Mesenchymal stem cell (in vitro differentiated cells and primary cell): ENCODE results near the gene BCAS1.
"Not testable (repeated sequence)": the region's sequence is repeated elsewhere in the genome, so short reads cannot be mapped to it uniquely, and the experiment has no call there.

Experiments
- DNase-seq: peaks from one replicate; pipeline ENCODE4 v3.0.0-alpha.2; 2013
- H2AFZ ChIP-seq: one replicate; pipeline ENCODE4 v1.6.1; 2013; ENCODE audit warnings: low read depth, mild to moderate bottlenecking, control low read depth, inconsistent platforms, low read length, moderate library complexity
- H2AK5ac ChIP-seq: 2 replicates; pipeline ENCODE4 v1.6.1; 2013; ENCODE audit warnings: low read length, moderate library complexity, mild to moderate bottlenecking, inconsistent platforms; ENCODE audit not compliant: severe bottlenecking
- H2BK120ac ChIP-seq: one replicate; pipeline ENCODE4 v1.6.1; 2013; ENCODE audit warnings: low read depth, mild to moderate bottlenecking, inconsistent platforms, low read length, moderate library complexity
- H2BK12ac ChIP-seq, 2 experiments: one replicate each; pipeline ENCODE4 v1.6.1; 2013; ENCODE audit warnings: inconsistent platforms in 2 of 2, low read length in 2 of 2, mild to moderate bottlenecking in 2 of 2, moderate library complexity in 2 of 2, control low read depth in 1 of 2
- H2BK15ac ChIP-seq: one replicate; pipeline ENCODE4 v1.6.1; 2013; ENCODE audit warnings: mild to moderate bottlenecking, low read depth, inconsistent platforms; ENCODE audit not compliant: poor library complexity, severe bottlenecking
- H2BK5ac ChIP-seq: 2 replicates; pipeline ENCODE4 v1.6.1; 2013; ENCODE audit warnings: low read depth, mild to moderate bottlenecking, low read length, control low read depth, inconsistent platforms; ENCODE audit not compliant: poor library complexity, severe bottlenecking
- H3K14ac ChIP-seq, 2 experiments: one replicate each; pipeline ENCODE4 v1.6.1; 2013; ENCODE audit warnings: inconsistent platforms in 2 of 2, low read length in 2 of 2, control low read depth in 1 of 2, mild to moderate bottlenecking in 1 of 2, moderate library complexity in 1 of 2
- H3K18ac ChIP-seq, 2 experiments: one replicate each; pipeline ENCODE4 v1.6.1; 2013; ENCODE audit warnings: inconsistent platforms in 2 of 2, low read length in 2 of 2, control low read depth in 1 of 2, low read depth in 1 of 2, mild to moderate bottlenecking in 1 of 2
- H3K23ac ChIP-seq, 2 experiments: one replicate each; pipeline ENCODE4 v1.6.1; 2013; ENCODE audit warnings: inconsistent platforms in 2 of 2, low read length in 2 of 2, mild to moderate bottlenecking in 2 of 2, moderate library complexity in 2 of 2, control low read depth in 1 of 2
- H3K27ac ChIP-seq: 2 replicates; pipeline ENCODE4 v1.5.1; 2013; ENCODE audit warnings: mild to moderate bottlenecking, moderate library complexity, low read length, control low read depth, inconsistent platforms; ENCODE audit not compliant: poor library complexity, severe bottlenecking
- H3K27me3 ChIP-seq, 2 experiments: 2 replicates each; pipeline versions ENCODE4 v1.6.1 to v1.7.0; 2013; ENCODE audit warnings: low read length in 2 of 2, mild to moderate bottlenecking in 2 of 2, moderate library complexity in 2 of 2, control low read depth in 1 of 2, inconsistent platforms in 1 of 2; ENCODE audit not compliant: control insufficient read depth in 1 of 2, insufficient read depth in 1 of 2
- H3K36me3 ChIP-seq, 2 experiments: 2 replicates each; pipeline versions ENCODE4 v1.6.1 to v1.7.0; 2013; ENCODE audit warnings: low read length in 2 of 2, control low read depth in 1 of 2, inconsistent platforms in 1 of 2, low read depth in 1 of 2, mild to moderate bottlenecking in 1 of 2; ENCODE audit not compliant: insufficient read depth in 2 of 2, control insufficient read depth in 1 of 2
- H3K4ac ChIP-seq, 2 experiments: one replicate each; pipeline ENCODE4 v1.6.1; 2013; ENCODE audit warnings: inconsistent platforms in 2 of 2, low read length in 2 of 2, mild to moderate bottlenecking in 2 of 2, moderate library complexity in 2 of 2, control low read depth in 1 of 2, low read depth in 1 of 2
- H3K4me1 ChIP-seq: 2 replicates; pipeline ENCODE4 v1.6.1; 2013; ENCODE audit warnings: low read depth, low read length, control low read depth; ENCODE audit not compliant: control insufficient read depth, insufficient read depth
- H3K4me2 ChIP-seq: 2 replicates; pipeline ENCODE4 v1.6.1; 2013; ENCODE audit warnings: low read length, mild to moderate bottlenecking, inconsistent platforms; ENCODE audit not compliant: poor library complexity, severe bottlenecking
- H3K4me3 ChIP-seq, 2 experiments: 2 replicates each; pipeline versions ENCODE4 v1.5.1 to v1.7.0; 2013; ENCODE audit warnings: low read length in 2 of 2, mild to moderate bottlenecking in 2 of 2, control low read depth in 1 of 2, low read depth in 1 of 2; ENCODE audit not compliant: insufficient read depth in 1 of 2
- H3K79me1 ChIP-seq: replicated peaks from 2 replicates; pipeline ENCODE4 v1.6.1; 2013; ENCODE audit warnings: mild to moderate bottlenecking, control low read depth, low read length, inconsistent platforms; ENCODE audit not compliant: poor library complexity, severe bottlenecking
- H3K9ac ChIP-seq: 2 replicates; pipeline ENCODE4 v1.7.0; 2013; ENCODE audit warnings: mild to moderate bottlenecking, low read length, moderate library complexity
- H3K9me3 ChIP-seq: 2 replicates; pipeline ENCODE4 v1.7.0; 2013; ENCODE audit warnings: mild to moderate bottlenecking, low read length; ENCODE audit not compliant: control insufficient read depth
- H4K8ac ChIP-seq: one replicate; pipeline ENCODE4 v1.6.1; 2013; ENCODE audit warnings: inconsistent platforms, mild to moderate bottlenecking, low read length, moderate library complexity
- H4K91ac ChIP-seq: one replicate; pipeline ENCODE4 v1.6.1; 2013; ENCODE audit warnings: mild to moderate bottlenecking, low read length, inconsistent platforms
- WGBS: methylation state at CpG from one replicate; pipeline ENCODE4 v1.1.7; 2013; ENCODE audit warnings: mixed read lengths; 5-methylcytosine and 5-hydroxymethylcytosine counted together

BCAS1 gene

GRCh38 chr20:53977391-53977790 lies 93.0 kb downstream of the BCAS1 start:
- H3K27me3 ChIP-seq, result no peaks in the 10 kb centered on the region
- H3K23ac ChIP-seq, result no peak overlapping the region
- no peak overlapping the region for H2BK5ac ChIP-seq
- H3K4me1 ChIP-seq, result no peaks in the 10 kb centered on the region
- no peak overlapping the region for H2BK15ac ChIP-seq
- H3K4me3 ChIP-seq, result no peak overlapping the region
- H3K36me3 ChIP-seq, result no peaks in the 10 kb centered on the region
- H2BK12ac ChIP-seq, result no peak overlapping the region
- no peak for DNase-seq
- H3K27ac ChIP-seq, result no peak overlapping the region
- H2BK120ac ChIP-seq, result no peak overlapping the region
- 40% methylated on average over 1 of the region's 1 CpG for WGBS
- peaks cover 36% of the 10 kb centered on the region for H3K9me3 ChIP-seq
- no peaks in the 10 kb centered on the region for H3K79me1 ChIP-seq
- no peak overlapping the region for H3K18ac ChIP-seq
- H3K4ac ChIP-seq, result no peak overlapping the region
- no peak overlapping the region for H4K91ac ChIP-seq
- no peak overlapping the region for H3K14ac ChIP-seq
- no peak overlapping the region for H3K4me2 ChIP-seq
- no peak overlapping the region for H2AK5ac ChIP-seq
- H4K8ac ChIP-seq, result no peak overlapping the region
- no peak overlapping the region for H2AFZ ChIP-seq
- H3K9ac ChIP-seq, result no peak overlapping the region

GRCh38 chr20:53975761-53976160 lies 94.6 kb downstream of the BCAS1 start:
- H2AFZ ChIP-seq, result no peak overlapping the region
- H2BK5ac ChIP-seq, result no peak overlapping the region
- no peak overlapping the region for H3K14ac ChIP-seq
- WGBS, result 83% methylated on average over 5 of the region's 5 CpGs
- H3K27me3 ChIP-seq, result no peaks in the 10 kb centered on the region
- H3K4ac ChIP-seq, result no peak overlapping the region
- H3K9me3 ChIP-seq, result peaks cover 20% of the 10 kb centered on the region
- H3K4me1 ChIP-seq, result no peaks in the 10 kb centered on the region
- no peak overlapping the region for H3K18ac ChIP-seq
- H3K27ac ChIP-seq, result no peak overlapping the region
- no peak overlapping the region for H4K91ac ChIP-seq
- H3K23ac ChIP-seq, result no peak overlapping the region
- no peak overlapping the region for H2AK5ac ChIP-seq
- no peak overlapping the region for H2BK15ac ChIP-seq
- no peak overlapping the region for H3K4me2 ChIP-seq
- no peak overlapping the region for H4K8ac ChIP-seq
- no peak overlapping the region for H3K9ac ChIP-seq
- no peaks in the 10 kb centered on the region for H3K36me3 ChIP-seq
- H3K4me3 ChIP-seq, result no peak overlapping the region
- no peak overlapping the region for H2BK120ac ChIP-seq
- no peak overlapping the region for H2BK12ac ChIP-seq
- H3K79me1 ChIP-seq, result no peaks in the 10 kb centered on the region
- no peak for DNase-seq

- Histone ChIP-seq H4K8ac (no peak overlapping the region), H3K4ac (no peak overlapping the region), H3K4me1 (no peaks in the 10 kb centered on the region), H3K4me2 (no peak overlapping the region), H2BK12ac (no peak overlapping the region), H2BK120ac (no peak overlapping the region), H3K18ac (no peak overlapping the region), H3K27me3 (no peaks in the 10 kb centered on the region), H2BK5ac (no peak overlapping the region), H3K27ac (no peak overlapping the region), H3K14ac (no peak overlapping the region), H4K91ac (no peak overlapping the region), H2AFZ (no peak overlapping the region), H3K79me1 (no peaks in the 10 kb centered on the region), H3K23ac (no peak overlapping the region), H3K4me3 (no peak overlapping the region), H2BK15ac (no peak overlapping the region), H3K9me3 (peaks cover 13% of the 10 kb centered on the region), H2AK5ac (no peak overlapping the region), H3K9ac (no peak overlapping the region), H3K36me3 (no peaks in the 10 kb centered on the region)
- no peak for DNase-seq
- WGBS, result 88% methylated on average over 15 of the region's 19 CpGs
These were observed 95.4 kb downstream of the BCAS1 start for GRCh38 chr20:53974785-53975555.

GRCh38 chr20:53973882-53974281 lies 96.5 kb downstream of the BCAS1 start:
- H3K4me3 ChIP-seq, DNase-seq, H3K36me3 ChIP-seq, H2AFZ ChIP-seq, H3K9ac ChIP-seq, H3K18ac ChIP-seq, H4K91ac ChIP-seq, H3K4ac ChIP-seq, H3K4me1 ChIP-seq, H2BK120ac ChIP-seq, H4K8ac ChIP-seq, H2AK5ac ChIP-seq, H3K27ac ChIP-seq, H3K9me3 ChIP-seq, H3K23ac ChIP-seq, H3K4me2 ChIP-seq, H3K27me3 ChIP-seq, H2BK5ac ChIP-seq, H2BK12ac ChIP-seq, H3K14ac ChIP-seq, H3K79me1 ChIP-seq, H2BK15ac ChIP-seq: not testable (repeated sequence)
- 82% methylated on average over 5 of the region's 5 CpGs for WGBS
